B cell (primary cell): ENCODE results near the gene FBXO34.

Experiments
- EZH2 ChIP-seq: IDR thresholded peaks from 2 replicates; pipeline ENCODE4 v1.6.1; 2012; ENCODE audit warnings: borderline replicate concordance, low read depth, mild to moderate bottlenecking, moderate library complexity, low read length; ENCODE audit not compliant: insufficient read depth, poor library complexity, severe bottlenecking
- TF ChIP-seq, protein P1 (sequence below): fragments of 200-600 bp; IDR thresholded peaks from one replicate; pipeline ENCODE4 v1.8.0; 2022; ENCODE audit warnings: antibody characterized with exemption, mild to moderate bottlenecking

DNA sequence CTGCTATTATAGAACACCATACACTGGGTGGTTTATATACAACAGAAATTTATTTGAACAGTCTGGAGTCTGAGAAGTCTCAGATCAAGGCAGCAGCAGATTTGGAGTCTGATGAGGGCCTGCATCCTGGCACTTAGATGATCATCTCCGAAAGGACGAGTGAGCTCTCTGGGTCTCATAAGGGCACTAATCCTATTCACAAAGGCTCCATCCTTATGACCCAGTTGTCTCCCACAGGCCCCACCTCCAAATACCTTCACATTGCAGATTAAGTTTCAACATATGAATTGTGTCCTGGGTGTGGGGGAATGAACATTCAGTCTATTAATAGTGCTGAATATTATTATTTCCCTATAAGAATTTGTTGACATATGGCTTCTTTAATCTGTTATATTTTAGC is 53.6 kb downstream of the FBXO34 start:
- TF ChIP-seq, protein P1, sequence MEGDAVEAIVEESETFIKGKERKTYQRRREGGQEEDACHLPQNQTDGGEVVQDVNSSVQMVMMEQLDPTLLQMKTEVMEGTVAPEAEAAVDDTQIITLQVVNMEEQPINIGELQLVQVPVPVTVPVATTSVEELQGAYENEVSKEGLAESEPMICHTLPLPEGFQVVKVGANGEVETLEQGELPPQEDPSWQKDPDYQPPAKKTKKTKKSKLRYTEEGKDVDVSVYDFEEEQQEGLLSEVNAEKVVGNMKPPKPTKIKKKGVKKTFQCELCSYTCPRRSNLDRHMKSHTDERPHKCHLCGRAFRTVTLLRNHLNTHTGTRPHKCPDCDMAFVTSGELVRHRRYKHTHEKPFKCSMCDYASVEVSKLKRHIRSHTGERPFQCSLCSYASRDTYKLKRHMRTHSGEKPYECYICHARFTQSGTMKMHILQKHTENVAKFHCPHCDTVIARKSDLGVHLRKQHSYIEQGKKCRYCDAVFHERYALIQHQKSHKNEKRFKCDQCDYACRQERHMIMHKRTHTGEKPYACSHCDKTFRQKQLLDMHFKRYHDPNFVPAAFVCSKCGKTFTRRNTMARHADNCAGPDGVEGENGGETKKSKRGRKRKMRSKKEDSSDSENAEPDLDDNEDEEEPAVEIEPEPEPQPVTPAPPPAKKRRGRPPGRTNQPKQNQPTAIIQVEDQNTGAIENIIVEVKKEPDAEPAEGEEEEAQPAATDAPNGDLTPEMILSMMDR: no peak
- TF ChIP-seq EZH2: no peak
